HTR-8/SVneo (cell line): ENCODE results near the gene GKAP1.
"Not testable (repeated sequence)": the region's sequence is repeated elsewhere in the genome, so short reads cannot be mapped to it uniquely, and the experiment has no call there.

Experiments
- DNase-seq: peaks from one replicate; pipeline ENCODE4 v3.0.0; 2011; ENCODE audit warnings: low spot score, mixed read lengths; ENCODE audit not compliant: insufficient read length
- FAIRE-seq: peaks from 2 replicates; lab custom pipeline; 2011; peaks lifted over from hg19 to GRCh38; lab: Jason Lieb, UNC

Gene GKAP1

GRCh38 chr9:83817356-83818278 lies at the start of gene GKAP1:
Gene GKAP1, minus strand, starts transcription at chr9:83817769. Its CDS starts 11,252 bp downstream, at chr9:83806517.
- FAIRE-seq: not testable (repeated sequence)

GRCh38 chr9:83849895-83850294 lies 32.3 kb upstream of the GKAP1 start:
- not testable (repeated sequence) for DNase-seq, FAIRE-seq

More at GRCh38 chr9:83817356-83818278, at the start of gene GKAP1:
- DNase-seq: peak; percentile 18

GRCh38 chr9:83837070-83837643 lies 19.6 kb upstream of the GKAP1 start:
- not testable (repeated sequence) for DNase-seq, FAIRE-seq

GRCh38 chr9:83830426-83831071 lies 13.0 kb upstream of the GKAP1 start:
- not testable (repeated sequence) for DNase-seq, FAIRE-seq

- DNase-seq, FAIRE-seq: not testable (repeated sequence)
These were observed 7.5 kb upstream of the GKAP1 start for GRCh38 chr9:83824986-83825623.

- not testable (repeated sequence) for FAIRE-seq
- peak; percentile 1 for DNase-seq
These were observed 586 bp downstream of the GKAP1 start for GRCh38 chr9:83817011-83817355.

GRCh38 chr9:83815120-83815519 lies 2.4 kb downstream of the GKAP1 start:
- DNase-seq, FAIRE-seq: not testable (repeated sequence)

GRCh38 chr9:83809213-83809612 lies 8.4 kb downstream of the GKAP1 start:
- DNase-seq, FAIRE-seq: not testable (repeated sequence)

- DNase-seq: not testable (repeated sequence)
These were observed 13.1 kb downstream of the GKAP1 start for GRCh38 chr9:83804454-83804853.

GRCh38 chr9:83803941-83804340 lies 13.6 kb downstream of the GKAP1 start:
- FAIRE-seq, DNase-seq: not testable (repeated sequence)

More at GRCh38 chr9:83804454-83804853, 13.1 kb downstream of the GKAP1 start:
- FAIRE-seq: not testable (repeated sequence)

GRCh38 chr9:83800236-83801033 lies 17.1 kb downstream of the GKAP1 start:
- DNase-seq: no peak
- FAIRE-seq: no peak

GRCh38 chr9:83794051-83794450 lies 23.5 kb downstream of the GKAP1 start:
- FAIRE-seq (no peak), DNase-seq (no peak)

- no peak for FAIRE-seq
- DNase-seq: no peak
These were observed 24.8 kb downstream of the GKAP1 start for GRCh38 chr9:83792746-83793145.

- no peak for FAIRE-seq
- no peak for DNase-seq
These were observed 39.4 kb downstream of the GKAP1 start for GRCh38 chr9:83778164-83778563.

GRCh38 chr9:83775932-83776331 lies 41.6 kb downstream of the GKAP1 start:
- no peak for FAIRE-seq
- DNase-seq: no peak

GRCh38 chr9:83772860-83773259 lies 44.7 kb downstream of the GKAP1 start:
- FAIRE-seq: no peak

GRCh38 chr9:83765376-83765775 lies 52.2 kb downstream of the GKAP1 start:
- FAIRE-seq: no peak

More at GRCh38 chr9:83772860-83773259, 44.7 kb downstream of the GKAP1 start:
- DNase-seq: no peak

GRCh38 chr9:83754383-83754977 lies 63.1 kb downstream of the GKAP1 start:
- FAIRE-seq: no peak
- DNase-seq: no peak

More at GRCh38 chr9:83765376-83765775, 52.2 kb downstream of the GKAP1 start:
- DNase-seq: no peak

- DNase-seq: no peak
- no peak for FAIRE-seq
These were observed 67.9 kb downstream of the GKAP1 start for GRCh38 chr9:83749706-83750105.
